Measurements from ENCODE around the gene KLHL29. TPM values are rescaled to one million over a fixed set of nuclear protein-coding genes. Genes with fewer than 3 reads are reported as not detected.

The KLHL29 gene
- polyA plus RNA-seq, 6 donors from 2014 or later: 0.08 to 0.50 (median 0.28) TPM; not detected in 2

DNA sequence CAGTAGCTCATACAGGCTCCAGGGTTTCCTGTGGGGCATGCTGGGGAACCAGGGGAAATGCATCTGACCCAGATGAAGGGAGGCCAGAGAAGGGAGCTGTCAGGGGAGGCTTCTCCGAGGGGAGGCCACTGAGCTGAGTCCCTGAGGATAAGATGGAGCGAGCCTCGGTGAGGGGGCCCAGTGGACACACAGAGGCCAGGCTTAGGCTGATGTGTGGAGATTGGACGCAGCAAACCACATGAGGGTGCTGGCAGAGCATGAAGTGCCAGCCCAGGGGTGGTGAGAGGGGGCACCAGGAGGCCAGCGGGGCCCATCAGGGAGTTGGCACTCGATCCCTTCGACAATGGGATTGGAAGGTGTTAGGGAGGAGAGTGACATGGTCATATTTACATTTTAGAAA, 235.0 kb downstream of the KLHL29 start:
- no peak for ATAC-seq (ENCODE audit: low read depth in 2 of 2)
- DNase-seq: no peak
- no peak overlapping the region for H3K4me3 Mint-ChIP-seq
- peaks cover 11 to 24% (median 14%) of the 10 kb centered on the region in 7 donors for H3K9me3 Mint-ChIP-seq
- H3K27ac Mint-ChIP-seq: peak overlapping the region in 1 of 6 donors; percentile 43
- H3K27me3 Mint-ChIP-seq: peaks cover 13 to 45% (median 44%) of the 10 kb centered on the region in 3 donors
- H3K36me3 Mint-ChIP-seq: peaks cover 0 to 20% of the 10 kb centered on the region in 2 donors
- H3K4me1 Mint-ChIP-seq: no peaks in the 10 kb centered on the region

DNA sequence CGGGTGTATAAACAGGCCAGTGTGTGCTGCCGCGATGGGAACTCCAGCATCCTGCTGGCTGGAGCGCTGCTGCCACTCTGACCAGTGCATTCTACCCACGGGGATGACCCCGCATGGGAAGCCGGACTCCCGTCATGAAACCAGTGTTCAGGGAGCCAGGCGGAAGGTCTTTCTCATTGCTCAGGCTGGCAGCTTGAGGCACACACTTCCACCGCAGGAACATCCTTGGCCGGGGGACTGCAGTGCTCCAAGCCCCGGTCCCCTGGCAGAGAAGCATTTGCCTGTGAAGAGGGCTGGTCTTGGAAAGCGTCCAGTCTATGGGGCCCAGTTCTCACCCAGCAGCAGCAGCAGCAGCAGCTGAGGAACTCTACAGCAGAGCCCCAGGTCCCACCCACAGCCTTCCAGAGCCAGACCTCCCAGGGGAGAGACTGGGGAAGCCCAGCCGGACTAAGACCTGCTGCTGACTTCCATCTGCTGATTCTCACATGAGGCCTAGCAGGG, 235.9 kb downstream of the KLHL29 start:
- no peak for ATAC-seq (ENCODE audit: low read depth in 2 of 2)
- Mint-ChIP-seq H3K4me3 (no peak overlapping the region), H3K36me3 (peaks cover 0 to 28% of the 10 kb centered on the region in 2 donors), H3K4me1 (no peaks in the 10 kb centered on the region), H3K9me3 (peaks cover 11 to 31% (median 16%) of the 10 kb centered on the region in 7 donors), H3K27ac (no peak overlapping the region), H3K27me3 (peaks cover 13 to 36% (median 35%) of the 10 kb centered on the region in 3 donors)
- no peak for DNase-seq

DNA sequence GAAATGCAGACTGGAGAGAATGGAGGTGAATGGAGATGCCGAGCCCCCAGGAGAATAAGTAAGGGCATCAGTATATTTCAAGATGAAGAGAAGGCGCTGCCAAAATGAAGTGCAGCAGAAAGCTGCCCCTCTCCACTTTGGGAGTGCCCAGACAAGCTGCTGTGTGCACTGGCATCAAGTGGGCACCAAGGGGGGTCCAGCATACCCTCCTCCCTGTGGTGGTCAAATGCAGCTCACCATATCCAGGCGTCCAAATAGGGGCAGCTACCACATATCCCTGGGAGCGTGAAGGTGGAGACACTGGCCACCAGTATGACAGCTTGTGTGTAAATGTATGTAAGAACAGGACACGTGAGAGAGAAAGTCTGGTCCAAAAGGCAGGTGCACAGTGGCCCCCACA, 236.6 kb downstream of the KLHL29 start:
- no peaks in the 10 kb centered on the region for H3K4me1 Mint-ChIP-seq
- H3K27me3 Mint-ChIP-seq: peaks cover 13 to 33% (median 31%) of the 10 kb centered on the region in 3 donors
- peaks cover 0 to 28% of the 10 kb centered on the region in 2 donors for H3K36me3 Mint-ChIP-seq
- no peak overlapping the region for H3K27ac Mint-ChIP-seq
- peaks cover 11 to 31% (median 16%) of the 10 kb centered on the region in 7 donors for H3K9me3 Mint-ChIP-seq
- DNase-seq (no peak), ATAC-seq (ENCODE audit: low read depth in 2 of 2) (no peak)
- H3K4me3 Mint-ChIP-seq: no peak overlapping the region

DNA sequence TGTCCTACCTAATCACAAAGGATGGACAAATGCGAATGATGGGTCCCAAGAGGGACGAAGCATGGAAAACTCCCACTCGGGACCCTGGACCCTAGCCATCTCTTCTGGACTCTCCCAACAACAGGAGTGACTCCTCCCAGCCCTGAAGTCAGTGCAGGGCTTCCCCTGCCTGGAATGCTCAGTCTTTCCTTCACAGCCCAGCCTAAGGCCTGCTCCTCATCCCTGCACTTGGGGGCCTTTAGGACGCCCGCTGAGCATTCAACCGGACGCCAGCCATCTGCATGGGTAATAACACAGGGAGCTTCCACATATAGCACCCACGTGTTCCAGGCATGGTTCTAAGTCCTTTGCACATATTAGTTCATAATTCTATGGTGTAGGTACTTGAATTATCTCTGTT, 237.5 kb downstream of the KLHL29 start:
- Mint-ChIP-seq H3K27ac (no peak overlapping the region), H3K9me3 (peaks cover 11 to 31% (median 16%) of the 10 kb centered on the region in 7 donors), H3K4me1 (no peaks in the 10 kb centered on the region), H3K27me3 (peaks cover 12 to 31% (median 29%) of the 10 kb centered on the region in 3 donors), H3K36me3 (peaks cover 0 to 28% of the 10 kb centered on the region in 2 donors), H3K4me3 (no peak overlapping the region)
- ATAC-seq (ENCODE audit: low read depth in 2 of 2) (no peak), DNase-seq (no peak)

DNA sequence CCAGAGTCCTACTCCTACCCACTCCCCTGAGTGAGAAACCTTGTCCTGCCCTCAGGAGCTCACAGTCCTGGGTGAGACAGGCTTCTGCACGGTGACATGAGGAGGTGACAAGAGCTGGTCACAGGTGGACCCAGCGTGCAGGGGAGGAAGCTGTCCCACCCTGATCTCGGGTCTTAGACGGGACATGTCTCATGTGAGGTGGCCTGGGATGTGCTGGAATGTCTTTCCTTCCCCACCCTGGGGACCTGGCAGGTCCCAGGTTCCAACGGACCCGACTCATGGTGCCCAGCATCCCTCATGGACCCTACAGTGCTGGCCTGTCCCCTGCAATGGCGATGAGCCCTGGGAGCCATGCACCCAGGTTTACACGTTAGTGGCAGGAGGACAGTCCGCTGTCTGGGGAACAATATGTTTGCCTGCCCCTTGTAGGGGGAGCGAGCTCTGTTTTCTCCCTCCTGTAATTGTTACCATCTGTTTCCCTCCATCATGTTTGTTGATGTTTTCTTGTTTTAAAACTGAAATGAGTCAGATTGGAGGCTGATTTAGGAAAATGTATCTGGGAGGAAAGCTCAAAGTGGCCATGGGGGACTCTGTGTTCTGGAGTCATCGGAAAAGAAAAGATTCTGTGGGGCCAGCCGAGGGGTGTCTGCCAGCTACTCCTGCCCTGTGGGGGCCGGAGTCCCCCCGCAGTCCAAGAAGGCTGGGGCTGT, 238.1 kb downstream of the KLHL29 start:
- Mint-ChIP-seq H3K9me3 (peaks cover 11 to 31% (median 16%) of the 10 kb centered on the region in 7 donors), H3K4me1 (no peaks in the 10 kb centered on the region), H3K4me3 (no peak overlapping the region), H3K36me3 (peaks cover 0 to 28% of the 10 kb centered on the region in 2 donors), H3K27me3 (peaks cover 8 to 27% (median 26%) of the 10 kb centered on the region in 3 donors), H3K27ac (peak overlapping the region in 1 of 6 donors; percentile 21)
- no peak for DNase-seq
- ATAC-seq (ENCODE audit: low read depth in 2 of 2): no peak

DNA sequence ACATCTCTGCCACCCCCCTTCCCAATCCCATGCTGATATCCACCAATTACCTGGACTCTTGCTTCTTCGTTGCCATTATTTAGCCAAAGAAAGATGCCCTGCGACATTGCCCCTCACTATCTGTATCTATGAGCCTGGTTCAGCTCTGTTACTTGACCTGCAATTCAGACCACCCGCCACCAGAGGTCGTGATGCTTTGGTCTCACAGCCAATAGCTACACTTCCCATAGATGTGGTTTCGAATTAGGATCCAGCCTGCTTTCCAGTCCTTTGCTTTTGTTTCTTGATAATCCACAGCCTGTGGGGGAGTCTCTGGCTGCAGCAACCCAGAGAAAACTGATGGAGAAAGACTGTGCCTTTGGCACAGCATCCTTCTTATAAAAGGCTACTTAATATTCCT, 239.4 kb downstream of the KLHL29 start:
- H3K4me1 Mint-ChIP-seq: no peaks in the 10 kb centered on the region
- peaks cover 11 to 31% (median 16%) of the 10 kb centered on the region in 7 donors for H3K9me3 Mint-ChIP-seq
- peaks cover 8 to 30% (median 26%) of the 10 kb centered on the region in 3 donors for H3K27me3 Mint-ChIP-seq
- no peak overlapping the region for H3K4me3 Mint-ChIP-seq
- H3K27ac Mint-ChIP-seq: no peak overlapping the region
- no peak for DNase-seq
- H3K36me3 Mint-ChIP-seq: peaks cover 0 to 28% of the 10 kb centered on the region in 2 donors
- no peak for ATAC-seq (ENCODE audit: low read depth in 2 of 2)

DNA sequence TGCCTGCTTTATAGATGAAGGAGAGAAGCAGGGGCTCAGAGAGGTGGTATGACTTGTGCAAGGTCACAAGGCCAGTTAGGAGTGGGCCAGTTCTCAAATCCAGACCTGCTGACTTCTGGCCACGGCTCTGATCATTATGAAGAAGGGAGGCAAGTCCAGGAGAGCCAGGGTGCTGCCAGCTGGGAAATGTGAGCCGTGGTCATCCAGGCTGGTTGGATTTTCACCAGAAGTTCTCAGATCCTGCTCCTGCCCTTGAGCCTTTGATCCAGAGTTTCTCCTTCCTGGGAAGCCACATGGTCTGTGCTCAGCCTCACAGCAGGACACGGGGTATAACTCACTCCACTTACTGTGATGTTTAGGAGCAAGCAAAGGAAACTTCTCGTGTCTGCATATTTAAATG, 239.9 kb downstream of the KLHL29 start:
- no peak overlapping the region for H3K4me3 Mint-ChIP-seq
- DNase-seq: no peak
- H3K27ac Mint-ChIP-seq: no peak overlapping the region
- ATAC-seq (ENCODE audit: low read depth in 2 of 2): no peak
- H3K27me3 Mint-ChIP-seq: peaks cover 8 to 32% (median 24%) of the 10 kb centered on the region in 3 donors
- peaks cover 11 to 31% (median 16%) of the 10 kb centered on the region in 7 donors for H3K9me3 Mint-ChIP-seq
- H3K4me1 Mint-ChIP-seq: no peaks in the 10 kb centered on the region
- peaks cover 0 to 28% of the 10 kb centered on the region in 2 donors for H3K36me3 Mint-ChIP-seq

DNA sequence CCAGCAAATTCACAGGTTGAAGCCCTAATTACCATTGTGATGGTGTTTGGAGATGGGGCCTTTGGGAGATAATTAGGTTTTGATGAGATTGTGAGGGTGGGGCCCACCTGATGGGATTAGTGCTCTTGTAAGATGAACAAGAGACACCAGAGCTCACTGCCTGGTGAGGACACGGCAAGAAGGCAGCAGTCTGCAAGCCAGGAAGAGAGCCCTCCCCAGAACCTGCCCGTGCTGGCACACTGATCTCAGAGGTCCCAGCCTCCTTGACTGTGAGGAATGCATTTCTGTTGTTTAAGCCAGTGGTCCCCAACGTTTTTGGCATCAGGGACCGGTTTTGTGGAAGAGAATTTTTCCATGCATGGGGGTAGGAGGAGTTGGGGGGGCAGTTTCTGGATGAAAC, 240.7 kb downstream of the KLHL29 start:
- H3K9me3 Mint-ChIP-seq: peaks cover 11 to 31% (median 16%) of the 10 kb centered on the region in 7 donors
- DNase-seq (no peak), ATAC-seq (ENCODE audit: low read depth in 2 of 2) (no peak)
- H3K4me1 Mint-ChIP-seq: no peaks in the 10 kb centered on the region
- H3K27ac Mint-ChIP-seq: no peak overlapping the region
- H3K27me3 Mint-ChIP-seq: peaks cover 8 to 27% (median 16%) of the 10 kb centered on the region in 3 donors
- peaks cover 0 to 28% of the 10 kb centered on the region in 2 donors for H3K36me3 Mint-ChIP-seq
- no peak overlapping the region for H3K4me3 Mint-ChIP-seq

DNA sequence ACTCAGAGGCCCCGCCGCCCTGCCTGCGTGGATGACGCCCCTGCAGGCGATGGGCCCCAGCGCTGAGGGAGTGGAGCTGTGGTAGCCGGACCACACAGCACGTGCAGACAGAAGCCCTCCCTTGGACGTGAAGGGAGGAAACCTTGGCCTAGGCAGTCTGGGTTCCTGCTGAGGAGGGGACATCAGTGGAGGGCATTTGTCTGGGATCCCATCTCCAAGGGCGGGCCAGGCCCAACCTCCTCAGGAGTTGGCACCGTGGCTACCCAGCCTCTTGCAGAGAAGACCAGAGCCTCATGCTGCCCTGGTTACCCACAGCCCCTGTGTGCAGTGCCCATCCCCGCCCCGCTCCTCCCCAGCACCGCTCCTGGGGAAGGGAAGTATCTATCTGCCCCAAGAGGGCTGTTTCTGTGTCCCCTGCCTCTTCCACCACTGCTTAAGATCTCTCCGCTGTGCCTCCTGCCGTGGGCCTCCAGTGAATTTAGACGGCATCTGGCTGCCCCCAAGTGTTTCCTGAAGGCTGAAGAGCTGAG, 241.8 kb downstream of the KLHL29 start:
- ATAC-seq (ENCODE audit: low read depth in 2 of 2): no peak
- Mint-ChIP-seq H3K9me3 (peaks cover 11 to 31% (median 16%) of the 10 kb centered on the region in 7 donors), H3K27ac (no peak overlapping the region), H3K36me3 (peaks cover 0 to 28% of the 10 kb centered on the region in 2 donors), H3K27me3 (peaks cover 8 to 27% (median 16%) of the 10 kb centered on the region in 3 donors), H3K4me1 (no peaks in the 10 kb centered on the region), H3K4me3 (no peak overlapping the region)
- no peak for DNase-seq

DNA sequence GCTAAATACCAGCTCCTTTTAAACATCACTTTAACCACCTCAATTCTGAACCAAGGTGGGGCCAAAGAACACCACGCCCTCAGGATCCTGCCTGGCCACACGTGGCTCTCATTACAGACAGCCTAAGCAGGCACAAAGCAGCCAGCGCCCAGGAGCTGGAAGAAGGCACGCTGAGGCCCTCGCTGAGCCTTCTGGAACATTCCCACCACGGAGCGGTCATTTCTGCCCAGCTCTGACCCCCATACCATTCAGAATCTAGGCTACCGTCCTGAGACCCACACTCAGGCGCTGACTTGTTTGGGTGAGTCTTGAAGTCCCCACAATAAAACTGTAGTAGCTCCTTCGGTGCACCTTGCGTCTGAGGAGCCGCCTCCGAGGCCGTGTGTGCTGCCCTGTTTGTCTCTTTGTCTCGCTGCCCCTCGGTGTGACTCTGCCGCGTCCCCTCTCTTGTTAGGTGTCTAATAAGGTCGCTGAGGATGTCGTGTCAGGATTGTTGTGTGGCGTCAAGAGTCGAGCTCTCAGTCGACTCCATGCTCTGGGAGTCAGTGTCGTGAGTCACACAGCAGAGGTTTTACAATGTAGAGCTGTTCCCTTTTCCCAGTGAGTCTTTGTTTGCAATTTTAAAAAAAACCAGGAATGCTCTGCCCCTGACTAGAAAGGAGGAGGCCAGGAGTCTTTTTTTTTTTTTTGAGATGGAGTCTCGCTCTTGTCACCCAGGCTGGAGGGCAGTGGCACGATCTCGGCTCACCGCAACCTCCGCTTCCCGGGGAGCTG, 242.4 kb downstream of the KLHL29 start:
- H3K9me3 Mint-ChIP-seq: peaks cover 11 to 31% (median 16%) of the 10 kb centered on the region in 7 donors
- ATAC-seq (ENCODE audit: low read depth in 2 of 2): no peak
- H3K27me3 Mint-ChIP-seq: peaks cover 2 to 23% (median 14%) of the 10 kb centered on the region in 3 donors
- H3K36me3 Mint-ChIP-seq: peaks cover 0 to 28% of the 10 kb centered on the region in 2 donors
- no peak overlapping the region for H3K4me3 Mint-ChIP-seq
- no peak overlapping the region for H3K27ac Mint-ChIP-seq
- no peaks in the 10 kb centered on the region for H3K4me1 Mint-ChIP-seq
- DNase-seq: no peak

DNA sequence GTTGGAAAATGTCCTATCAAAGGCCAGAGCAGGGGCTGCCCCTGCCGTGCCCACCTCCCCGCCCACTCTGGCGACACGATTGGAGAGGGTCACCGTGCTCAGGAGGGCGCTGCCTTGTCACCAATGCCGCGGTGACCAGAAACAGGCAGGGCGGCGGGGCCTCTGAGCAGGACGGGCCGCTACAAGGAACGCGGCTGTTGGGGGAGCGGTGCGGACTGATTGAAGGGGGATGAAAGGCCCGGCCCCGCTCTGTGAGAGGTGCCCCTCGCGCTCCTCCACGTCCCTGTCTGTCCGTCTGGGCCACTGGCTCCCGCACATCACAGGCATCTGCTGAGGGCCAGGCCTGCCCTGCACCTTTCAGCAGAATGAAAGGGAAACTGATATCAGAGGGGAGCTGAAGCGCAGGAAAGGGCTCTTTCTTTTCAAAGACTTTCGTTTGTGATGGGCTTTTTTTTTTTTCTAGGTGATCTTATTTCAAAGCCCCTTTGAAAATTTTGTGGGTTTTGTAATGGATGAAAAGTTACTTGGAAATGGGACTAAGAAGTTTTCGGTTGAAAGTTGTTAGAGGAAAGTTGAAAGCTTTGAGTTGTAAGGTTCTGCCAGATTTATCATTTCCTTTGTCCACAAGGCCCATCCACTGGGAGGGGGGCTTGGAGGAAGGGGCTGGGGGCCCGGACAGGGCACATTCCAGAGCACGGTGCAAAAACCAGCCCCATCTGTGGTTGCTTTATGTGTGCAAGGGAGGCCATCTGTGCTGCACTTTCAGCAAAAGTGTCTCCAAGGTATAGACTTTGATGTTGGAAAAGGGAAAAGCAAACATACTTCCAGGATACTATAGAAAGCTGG, 244.2 kb downstream of the KLHL29 start:
- no peak overlapping the region for H3K27ac Mint-ChIP-seq
- no peak overlapping the region for H3K4me3 Mint-ChIP-seq
- ATAC-seq (ENCODE audit: low read depth in 2 of 2): no peak
- peaks cover 4 to 15% (median 9%) of the 10 kb centered on the region in 7 donors for H3K9me3 Mint-ChIP-seq
- no peaks in the 10 kb centered on the region for H3K4me1 Mint-ChIP-seq
- no peak for DNase-seq
- peaks cover 0 to 11% (median 0%) of the 10 kb centered on the region in 3 donors for H3K27me3 Mint-ChIP-seq
- peaks cover 0 to 16% of the 10 kb centered on the region in 2 donors for H3K36me3 Mint-ChIP-seq

DNA sequence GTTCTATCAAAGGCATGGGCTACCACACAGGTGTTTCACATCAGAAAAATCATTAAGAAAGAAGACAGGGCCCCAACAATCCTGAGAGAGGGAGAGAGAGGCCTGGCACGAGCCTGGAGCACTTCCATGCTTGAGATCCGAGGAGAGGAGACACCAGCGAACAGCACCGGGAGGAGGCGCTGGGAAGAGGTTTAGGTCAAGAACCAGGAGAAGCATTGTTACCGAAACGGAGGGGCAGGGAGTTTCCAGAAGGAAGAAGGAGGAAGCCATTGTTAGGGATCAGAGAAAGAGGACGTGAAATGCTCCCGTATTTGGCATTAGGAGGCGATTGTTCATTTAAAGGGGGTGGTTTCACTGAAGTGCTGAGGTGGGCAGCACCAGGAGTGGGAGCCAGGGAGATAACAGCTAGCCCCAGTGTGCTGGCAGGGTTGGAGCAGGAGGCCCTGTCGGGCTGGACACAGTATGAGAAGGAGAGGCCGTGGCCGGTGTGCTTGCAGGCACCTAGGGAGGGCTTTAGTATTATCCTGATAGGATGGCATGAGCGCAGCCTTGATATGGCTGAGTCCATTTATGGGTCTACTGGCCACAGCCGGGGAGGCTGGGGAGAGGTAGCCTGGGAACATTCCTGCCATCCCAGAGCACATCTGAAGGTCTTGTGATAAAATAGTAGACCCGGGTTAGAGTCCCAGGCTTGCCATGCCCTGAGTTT, 244.9 kb downstream of the KLHL29 start:
- Mint-ChIP-seq H3K36me3 (peaks cover 0 to 8% of the 10 kb centered on the region in 2 donors), H3K27me3 (peaks cover 0 to 11% (median 0%) of the 10 kb centered on the region in 3 donors), H3K9me3 (peaks cover 0 to 8% (median 5%) of the 10 kb centered on the region in 7 donors), H3K4me3 (no peak overlapping the region), H3K27ac (peak overlapping the region in 3 of 6 donors; percentile 19 to 49 (median 43)), H3K4me1 (no peaks in the 10 kb centered on the region)
- DNase-seq: no peak
- ATAC-seq (ENCODE audit: low read depth in 2 of 2): no peak
